NCI-H748 (cell line): ENCODE measurements around the gene PAFAH2.
"Not testable (repeated sequence)": the region's sequence is repeated elsewhere in the genome, so short reads cannot be mapped to it uniquely, and the experiment has no call there.

ENCODE experiments used
- DNase-seq: peaks from one replicate; lab custom pipeline; 2025; ENCODE audit not compliant: unreplicated experiment; lab: John Stamatoyannopoulos, UW

PAFAH2 gene

GRCh38 chr1:25943511-25943910, 54.4 kb downstream of the PAFAH2 start:
- not testable (repeated sequence) for DNase-seq

DNA sequence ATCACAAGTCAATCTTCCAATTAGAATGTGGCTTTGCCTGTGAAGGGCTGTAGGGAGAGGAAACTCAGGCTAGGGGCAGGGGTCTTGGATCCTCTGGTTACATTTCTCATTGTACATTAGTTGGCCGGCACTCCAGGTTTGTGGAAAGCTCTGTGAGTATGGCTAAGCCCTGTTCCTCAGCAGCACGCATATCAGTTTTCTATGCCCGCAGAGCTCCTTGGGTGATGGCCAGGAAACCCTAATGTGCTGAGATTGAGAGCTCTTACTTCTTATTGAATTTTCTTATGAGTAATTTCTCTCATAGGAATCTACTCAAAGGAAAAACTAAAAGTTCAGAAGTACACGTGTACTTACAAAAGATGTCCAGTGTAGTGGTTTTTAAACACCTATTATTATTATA, 60.9 kb downstream of the PAFAH2 start:
- no peak for DNase-seq

- DNase-seq, result no peak
Observed at GRCh38 chr1:25933479-25934365, 64.1 kb downstream of the PAFAH2 start.

DNA sequence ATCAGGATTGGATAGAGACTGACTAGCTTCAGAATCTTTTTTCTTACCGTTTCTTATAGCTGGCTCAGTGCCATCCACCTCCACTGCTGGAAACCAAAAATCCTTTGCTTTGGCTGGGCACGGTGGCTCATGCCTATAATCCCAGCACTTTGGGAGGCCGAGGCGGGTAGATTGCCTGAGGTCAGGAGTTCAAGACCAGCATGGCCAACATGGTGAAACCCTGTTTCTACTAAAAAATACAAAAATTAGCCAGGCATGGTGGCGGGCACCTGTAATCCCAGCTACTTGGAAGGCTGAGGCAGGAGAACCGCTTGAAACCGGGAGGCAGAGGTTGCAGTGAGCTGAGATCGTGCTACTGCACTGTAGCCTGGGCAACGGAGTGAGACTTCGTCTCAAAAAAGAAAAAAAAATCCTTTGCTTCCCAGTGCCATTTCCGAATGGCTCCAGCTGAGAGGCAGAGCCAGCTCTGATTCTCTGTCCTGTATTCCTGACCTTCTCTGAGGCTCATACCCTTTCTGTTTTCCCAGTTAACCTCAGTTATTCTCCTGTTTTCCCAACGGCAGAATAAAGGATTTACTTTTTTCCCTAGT, 65.0 kb downstream of the PAFAH2 start:
- not testable (repeated sequence) for DNase-seq

DNA sequence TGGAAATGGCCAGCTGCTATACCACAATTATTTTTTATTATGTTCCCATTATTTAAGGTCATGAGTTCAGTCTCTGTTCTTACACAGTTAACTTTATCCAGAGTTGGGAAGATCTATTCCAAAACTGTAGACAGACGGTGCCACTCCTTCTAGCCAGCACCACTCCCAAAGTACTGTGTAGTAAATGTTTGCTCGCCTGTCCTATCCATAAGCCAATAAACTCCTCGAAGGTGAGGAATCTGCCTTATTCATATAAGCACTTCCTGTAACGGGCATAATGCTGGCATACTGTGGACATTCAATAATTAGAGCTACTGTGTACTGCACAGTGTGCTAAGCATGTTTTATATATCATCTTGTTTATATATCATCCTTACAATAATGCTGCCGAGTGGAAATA, 65.5 kb downstream of the PAFAH2 start:
- no peak for DNase-seq

DNA sequence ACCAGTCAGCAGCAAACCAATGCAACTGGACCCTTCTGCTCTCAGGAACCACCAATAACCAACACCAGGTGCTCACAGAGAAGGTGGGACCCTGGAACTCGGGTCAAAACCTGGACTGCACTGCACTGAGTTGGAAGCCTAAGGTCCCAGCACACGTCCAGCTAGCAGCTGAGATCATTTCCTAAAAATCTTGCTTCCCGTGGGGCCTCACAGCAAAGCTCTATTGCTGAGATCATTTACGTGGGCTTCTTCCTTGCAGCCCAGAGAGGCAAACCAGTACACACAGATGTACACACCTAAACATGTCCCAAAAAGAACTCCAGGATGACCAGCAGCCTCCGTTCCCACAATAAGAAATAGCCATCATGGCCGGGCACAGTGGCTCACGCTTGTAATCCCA, 68.8 kb downstream of the PAFAH2 start:
- DNase-seq, result no peak

DNA sequence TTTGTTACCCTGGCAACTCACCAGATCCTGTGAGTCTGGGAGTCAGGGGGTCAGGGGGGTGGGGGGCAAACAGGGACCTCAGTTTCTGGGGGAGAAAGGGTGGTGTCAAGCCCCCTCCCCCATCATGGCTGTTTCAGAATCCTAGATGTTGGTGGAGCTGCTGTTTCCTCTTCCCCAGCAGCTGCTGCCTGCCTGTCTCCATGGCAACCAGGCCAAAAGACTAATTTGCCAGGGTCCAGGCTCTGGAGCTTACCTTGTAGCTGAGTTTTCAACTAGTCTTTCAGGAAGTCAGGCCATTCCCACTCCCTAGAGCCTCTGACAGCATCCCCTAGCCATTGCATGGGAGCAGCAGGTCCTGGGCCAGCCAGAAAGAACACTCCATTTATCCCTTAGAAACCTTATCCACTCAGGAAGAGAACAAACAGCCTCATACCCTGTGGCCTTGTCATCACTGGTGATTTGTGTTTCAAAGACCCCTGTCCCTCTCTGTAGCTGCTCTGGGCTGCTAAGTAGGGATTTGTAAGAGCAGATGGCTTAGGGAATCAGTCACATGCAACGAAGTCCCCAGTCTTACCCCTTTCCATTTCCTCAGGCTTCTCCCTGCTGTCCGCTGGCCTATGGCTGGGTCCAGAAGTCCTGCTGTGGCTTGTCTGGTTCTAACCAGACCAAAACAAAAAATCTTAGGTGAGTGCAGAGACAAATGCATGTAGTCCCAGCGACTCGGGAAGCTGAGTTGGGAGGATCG, 70.2 kb downstream of the PAFAH2 start:
- DNase-seq, result peak; percentile 91

DNA sequence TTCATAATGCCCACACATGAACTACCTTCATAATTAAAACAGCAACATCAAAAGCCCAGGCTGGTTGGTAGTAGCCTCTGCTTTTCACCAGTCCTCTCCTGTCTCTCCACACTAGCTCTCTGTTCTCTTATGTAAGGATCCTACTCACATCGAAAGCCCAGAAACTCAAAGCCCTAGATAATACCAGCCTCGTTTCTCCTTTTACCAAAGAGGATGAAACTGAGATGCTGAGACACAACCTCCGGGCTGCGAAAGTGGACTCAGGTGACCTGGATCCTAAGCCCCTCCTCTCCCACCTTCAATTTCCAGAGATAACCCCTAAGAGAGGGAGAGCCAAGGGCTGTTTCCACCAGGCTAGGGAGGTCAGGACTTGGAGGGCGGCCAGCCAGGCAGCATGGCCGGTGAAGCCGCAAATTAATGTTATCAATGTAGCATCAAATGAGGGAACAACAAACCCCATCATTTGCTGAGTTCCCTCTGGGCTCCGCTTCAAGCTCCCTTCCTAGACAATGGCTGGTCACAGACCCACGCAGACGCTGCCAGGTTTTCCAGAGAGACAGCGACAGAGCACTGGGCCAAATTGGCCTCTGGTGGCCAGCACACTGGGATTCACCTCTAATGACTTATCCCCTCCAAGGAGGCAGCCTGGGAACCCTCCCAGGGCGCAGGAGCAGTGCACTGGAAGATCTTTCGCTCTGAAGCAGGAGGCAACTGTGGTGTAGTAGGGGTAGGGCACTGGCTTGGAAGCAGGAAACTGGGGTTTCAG, 70.9 kb downstream of the PAFAH2 start:
- peak; percentile 68 for DNase-seq

GRCh38 chr1:25924454-25924853, 73.4 kb downstream of the PAFAH2 start:
- DNase-seq, result no peak

GRCh38 chr1:25922971-25923552, 74.8 kb downstream of the PAFAH2 start:
- peak; percentile 80 for DNase-seq

GRCh38 chr1:25922056-25922970, 75.5 kb downstream of the PAFAH2 start:
- peak; percentile 89 for DNase-seq

- no peak for DNase-seq
Observed at GRCh38 chr1:25918615-25919014, 79.2 kb downstream of the PAFAH2 start.

DNA sequence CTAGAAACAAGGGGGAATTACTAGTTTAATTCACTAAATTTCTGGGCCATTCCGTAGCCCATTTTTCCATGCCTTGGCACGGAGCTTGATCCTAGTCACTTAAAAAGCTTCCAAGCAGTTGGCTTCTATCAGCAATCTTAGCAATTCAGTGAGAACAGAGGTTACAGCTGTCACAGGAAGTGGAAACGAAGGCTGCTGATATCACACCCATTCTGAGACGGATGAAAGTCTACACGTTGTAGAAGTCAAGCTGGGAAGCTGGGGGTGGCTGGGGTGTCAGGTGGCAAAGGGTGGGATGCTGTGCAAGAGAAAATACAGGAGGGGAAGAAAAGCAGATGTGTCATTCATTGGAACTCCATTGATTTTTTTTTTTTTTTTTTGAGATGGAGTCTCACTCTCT, 79.9 kb downstream of the PAFAH2 start:
- no peak for DNase-seq

- DNase-seq, result no peak
Observed at GRCh38 chr1:25916460-25916859, 81.4 kb downstream of the PAFAH2 start.

- no peak for DNase-seq
Observed at GRCh38 chr1:25914074-25914995, 83.5 kb downstream of the PAFAH2 start.

DNA sequence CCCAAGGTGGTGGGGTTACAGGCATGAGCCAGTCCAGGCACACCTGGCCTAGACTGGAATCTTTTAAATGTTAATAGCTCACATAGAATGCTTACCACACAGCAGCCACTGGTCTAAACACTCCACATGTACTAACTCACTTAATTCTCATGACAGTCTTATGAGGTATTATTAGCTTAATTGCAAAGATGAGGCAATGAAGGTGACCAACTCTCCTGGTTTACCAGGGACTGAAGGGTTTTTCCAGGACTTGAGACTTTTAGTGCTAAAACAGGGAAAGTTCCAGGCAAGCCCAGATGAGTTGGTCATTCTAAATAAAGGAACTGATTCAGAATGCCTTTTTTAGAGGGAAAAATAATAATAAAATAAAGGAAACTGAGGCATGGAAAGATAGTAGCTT, 84.7 kb downstream of the PAFAH2 start:
- DNase-seq, result no peak

GRCh38 chr1:25912076-25912831, 85.6 kb downstream of the PAFAH2 start:
- no peak for DNase-seq

DNA sequence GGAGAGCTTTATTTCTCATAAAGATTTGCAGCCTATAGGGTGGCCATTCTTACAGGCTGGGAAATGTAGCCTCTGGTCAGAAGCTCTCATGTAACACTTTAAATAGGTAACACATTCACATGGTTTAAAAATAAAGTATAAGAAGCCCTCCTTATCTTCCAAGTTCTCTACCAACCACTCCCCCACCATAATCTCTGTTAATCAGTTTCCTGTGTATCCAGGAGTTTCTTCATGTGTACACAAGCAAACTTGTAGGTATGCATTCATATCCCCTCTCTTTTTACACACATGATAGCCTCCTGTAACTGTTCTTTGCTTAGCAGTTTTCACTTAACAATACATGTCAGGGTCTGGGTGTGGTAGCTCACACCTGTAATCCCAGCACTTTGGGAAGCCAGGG, 86.7 kb downstream of the PAFAH2 start:
- DNase-seq, result no peak
